Heart left ventricle (tissue), 13 donors: ENCODE data around the gene RGMA.

Experiments used
- POLR2A ChIP-seq, 2 donors: fragments of 450-650 bp; IDR thresholded peaks; one replicate each; pipeline ENCODE4 v1.6.1; 2017; ENCODE audit warnings: antibody characterized with exemption in 2 of 2, mild to moderate bottlenecking in 2 of 2, moderate library complexity in 2 of 2
- TF ChIP-seq, protein P1 (sequence below), 12 donors: fragments of 200-600 bp; sonication (generic) in 4 of 12; IDR thresholded peaks; one replicate each; pipeline versions ENCODE4 v1.5.0 to v1.8.0; 2018 to 2022; ENCODE audit warnings: antibody characterized with exemption in 12 of 12, mild to moderate bottlenecking in 5 of 12
- donor health status: ischemic (EF 13 %, LVEDD 7.1; RV severe dilation, severe dysfunction).
- donor health status: DM: no; HTN: yes; CAD: no.
- donor health status: DM: no; HTN: no; CAD: no.
- donor health status: ischemic (EF 25% LVEDD 6.9; RV normal size, moderate dysfunction).
- donor health status: ischemic (EF 25% LVEDD 5.7; RV mildly dilated, moderate dysfunction).
- donor health status: ischemic (EF 35%, LVEDD 5.7; RV mildly dilated, moderate dysfunction).
- donor health status: nonischemic (EF 11% LVEDD 7.7; RV severe dilation, severe dysfunction).
- donor health status: DM: yes; HTN: yes; CAD: no.
- donor health status: PGD.
- donor health status: ischemic (EF 29% LVEDD 5.4; RV normal size, mild dysfunction).
- donor health status: nonischemic (EF 23%, LVEDD 6.1; RV moderate dilation, normal function).

DNA sequence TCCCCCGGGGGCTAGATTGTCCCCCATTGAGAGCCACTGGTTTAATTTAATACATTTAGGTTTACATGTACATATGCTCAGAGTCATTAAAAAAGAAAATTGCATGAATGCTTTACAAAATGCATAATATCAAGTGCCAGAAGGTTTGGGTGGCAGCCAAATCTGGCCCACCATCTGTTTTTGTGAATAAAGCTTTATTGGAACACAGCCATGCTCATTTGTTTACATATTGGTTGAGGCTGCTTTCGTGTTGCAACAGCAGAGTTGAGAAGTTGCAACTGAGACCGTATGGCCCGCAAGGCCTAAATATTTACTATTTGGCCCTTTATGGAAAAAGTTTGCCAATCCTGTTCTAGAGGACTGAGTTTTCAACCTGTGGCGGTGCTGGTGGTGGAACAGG is 32.1 kb upstream of the RGMA start:
- TF ChIP-seq, protein P1, sequence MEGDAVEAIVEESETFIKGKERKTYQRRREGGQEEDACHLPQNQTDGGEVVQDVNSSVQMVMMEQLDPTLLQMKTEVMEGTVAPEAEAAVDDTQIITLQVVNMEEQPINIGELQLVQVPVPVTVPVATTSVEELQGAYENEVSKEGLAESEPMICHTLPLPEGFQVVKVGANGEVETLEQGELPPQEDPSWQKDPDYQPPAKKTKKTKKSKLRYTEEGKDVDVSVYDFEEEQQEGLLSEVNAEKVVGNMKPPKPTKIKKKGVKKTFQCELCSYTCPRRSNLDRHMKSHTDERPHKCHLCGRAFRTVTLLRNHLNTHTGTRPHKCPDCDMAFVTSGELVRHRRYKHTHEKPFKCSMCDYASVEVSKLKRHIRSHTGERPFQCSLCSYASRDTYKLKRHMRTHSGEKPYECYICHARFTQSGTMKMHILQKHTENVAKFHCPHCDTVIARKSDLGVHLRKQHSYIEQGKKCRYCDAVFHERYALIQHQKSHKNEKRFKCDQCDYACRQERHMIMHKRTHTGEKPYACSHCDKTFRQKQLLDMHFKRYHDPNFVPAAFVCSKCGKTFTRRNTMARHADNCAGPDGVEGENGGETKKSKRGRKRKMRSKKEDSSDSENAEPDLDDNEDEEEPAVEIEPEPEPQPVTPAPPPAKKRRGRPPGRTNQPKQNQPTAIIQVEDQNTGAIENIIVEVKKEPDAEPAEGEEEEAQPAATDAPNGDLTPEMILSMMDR (IDR thresholded peaks at IDR 0.05) = no peak
- no peak for TF ChIP-seq POLR2A (IDR thresholded peaks at IDR 0.05)
